Suprapubic skin (tissue), 4 donors: ENCODE measurements around the gene MYL9. TPM values are rescaled to one million over a fixed set of nuclear protein-coding genes. Genes with fewer than 3 reads are reported as not detected.
A peak's percentile ranks its signal among the peaks of the same experiment; 100 is the strongest.

ENCODE experiments used
- DNase-seq, 2 donors: peaks; one replicate each; pipeline ENCODE4 v3.0.0-alpha.2; 2019; ENCODE audit warnings: low spot score in 2 of 2
- H3K27ac ChIP-seq: fragments of 200-600 bp; sonication (generic); one replicate; pipeline ENCODE4 v1.5.1; 2019
- H3K27me3 ChIP-seq: fragments of 200-600 bp; sonication (generic); one replicate; pipeline ENCODE4 v1.5.1; 2019
- H3K36me3 ChIP-seq: fragments of 200-600 bp; sonication (generic); one replicate; pipeline ENCODE4 v1.5.1; 2019
- H3K4me1 ChIP-seq: fragments of 200-600 bp; sonication (generic); one replicate; pipeline ENCODE4 v1.5.1; 2019
- H3K4me3 ChIP-seq: fragments of 200-600 bp; sonication (generic); one replicate; pipeline ENCODE4 v1.5.1; 2019; ENCODE audit warnings: mild to moderate bottlenecking
- H3K9me3 ChIP-seq: fragments of 200-600 bp; sonication (generic); one replicate; pipeline ENCODE4 v1.5.1; 2019
- CTCF ChIP-seq, 2 donors: fragments of 200-600 bp in 1 of 2; fragments of 450-650 bp in 1 of 2; sonication (generic) in 1 of 2; IDR thresholded peaks; one replicate each; pipeline ENCODE4 v1.5.1; 2016 to 2019; ENCODE audit warnings: antibody characterized with exemption in 2 of 2, mild to moderate bottlenecking in 1 of 2, moderate library complexity in 1 of 2
- EP300 ChIP-seq: sonication (generic); formaldehyde crosslinking; IDR thresholded peaks from one replicate; pipeline ENCODE4 v1.6.1; 2017; ENCODE audit warnings: antibody characterized with exemption
- POLR2A ChIP-seq, 2 donors: fragments of 450-650 bp; IDR thresholded peaks; one replicate each; pipeline ENCODE4 v1.6.1; 2017; ENCODE audit warnings: antibody characterized with exemption in 2 of 2, mild to moderate bottlenecking in 2 of 2, moderate library complexity in 2 of 2
- POLR2AphosphoS5 ChIP-seq, 3 donors: sonication (generic); formaldehyde crosslinking; IDR thresholded peaks; one replicate each; pipeline ENCODE4 v1.6.1; 2017; ENCODE audit warnings: antibody characterized with exemption in 3 of 3
- WGBS: methylation state at CpG from one replicate; pipeline ENCODE4 v1.1.5; 2018; 5-methylcytosine and 5-hydroxymethylcytosine counted together
- total RNA-seq, 4 donors: library from RNA; depleted of rRNA; stranded (reverse); fragments of >200 nt; gene quantifications; one replicate each; pipeline ENCODE4 v1.1.0, GENCODE V29; 2016

The MYL9 gene
- total RNA-seq, 4 donors from 2014 or later: 29.4 to 34.0 (median 30.7) TPM

GRCh38 chr20:36499723-36500501, 41.4 kb upstream of the MYL9 start:
- Histone ChIP-seq H3K36me3 (peaks cover 83% of the 10 kb centered on the region), H3K4me1 (peaks cover 11% of the 10 kb centered on the region), H3K4me3 (no peak overlapping the region), H3K27me3 (no peaks in the 10 kb centered on the region), H3K9me3 (no peaks in the 10 kb centered on the region), H3K27ac (no peak overlapping the region)
- no peak for DNase-seq
- TF ChIP-seq EP300 (no peak), CTCF (IDR thresholded peaks at IDR 0.05) (no peak), POLR2AphosphoS5 (IDR thresholded peaks at IDR 0.05) (no peak), POLR2A (IDR thresholded peaks at IDR 0.05) (no peak)
- WGBS: 83% methylated on average over 31 of the region's 31 CpGs

GRCh38 chr20:36501367-36502006, 39.8 kb upstream of the MYL9 start:
- H3K4me3 ChIP-seq: no peak overlapping the region
- no peaks in the 10 kb centered on the region for H3K9me3 ChIP-seq
- peak in 1 of 2 donors; percentile 26 for DNase-seq
- peaks cover 92% of the 10 kb centered on the region for H3K36me3 ChIP-seq
- H3K4me1 ChIP-seq: no peaks in the 10 kb centered on the region
- no peak for TF ChIP-seq POLR2AphosphoS5 (IDR thresholded peaks at IDR 0.05)
- no peak for TF ChIP-seq CTCF (IDR thresholded peaks at IDR 0.05)
- TF ChIP-seq POLR2A (IDR thresholded peaks at IDR 0.05): no peak
- TF ChIP-seq EP300: no peak
- H3K27me3 ChIP-seq: no peaks in the 10 kb centered on the region
- no peak overlapping the region for H3K27ac ChIP-seq
- WGBS: 72% methylated on average over 3 of the region's 3 CpGs

- no peaks in the 10 kb centered on the region for H3K27me3 ChIP-seq
- 93% methylated on average over 4 of the region's 4 CpGs for WGBS
- H3K4me3 ChIP-seq: no peak overlapping the region
- no peak for DNase-seq
- no peak overlapping the region for H3K27ac ChIP-seq
- TF ChIP-seq CTCF (IDR thresholded peaks at IDR 0.05) (no peak), POLR2AphosphoS5 (IDR thresholded peaks at IDR 0.05) (no peak), POLR2A (IDR thresholded peaks at IDR 0.05) (no peak), EP300 (no peak)
- no peaks in the 10 kb centered on the region for H3K4me1 ChIP-seq
- no peaks in the 10 kb centered on the region for H3K9me3 ChIP-seq
- H3K36me3 ChIP-seq: peaks cover 89% of the 10 kb centered on the region
These were observed 37.0 kb upstream of the MYL9 start for GRCh38 chr20:36504295-36504694.

- 62% methylated on average over 1 of the region's 1 CpG for WGBS
- H3K36me3 ChIP-seq: peaks cover 86% of the 10 kb centered on the region
- TF ChIP-seq POLR2AphosphoS5 (IDR thresholded peaks at IDR 0.05) (no peak), POLR2A (IDR thresholded peaks at IDR 0.05) (no peak), CTCF (IDR thresholded peaks at IDR 0.05) (no peak), EP300 (no peak)
- H3K27ac ChIP-seq: no peak overlapping the region
- H3K4me3 ChIP-seq: no peak overlapping the region
- H3K9me3 ChIP-seq: no peaks in the 10 kb centered on the region
- DNase-seq: no peak
- H3K4me1 ChIP-seq: no peaks in the 10 kb centered on the region
- no peaks in the 10 kb centered on the region for H3K27me3 ChIP-seq
These were observed 35.1 kb upstream of the MYL9 start for GRCh38 chr20:36506253-36506652.

GRCh38 chr20:36507746-36508145, 33.6 kb upstream of the MYL9 start:
- Histone ChIP-seq H3K36me3 (peaks cover 85% of the 10 kb centered on the region), H3K9me3 (no peaks in the 10 kb centered on the region), H3K27me3 (no peaks in the 10 kb centered on the region), H3K4me3 (no peak overlapping the region), H3K27ac (no peak overlapping the region), H3K4me1 (no peaks in the 10 kb centered on the region)
- 55% methylated on average over 6 of the region's 6 CpGs for WGBS
- no peak for DNase-seq
- TF ChIP-seq POLR2A (IDR thresholded peaks at IDR 0.05) (no peak), EP300 (no peak), CTCF (IDR thresholded peaks at IDR 0.05) (no peak), POLR2AphosphoS5 (IDR thresholded peaks at IDR 0.05) (no peak)
